LoVo (cell line): ENCODE results near the gene CFAP92.
"Not testable (repeated sequence)": the region's sequence is repeated elsewhere in the genome, so short reads cannot be mapped to it uniquely, and the experiment has no call there.

ENCODE experiments used
- DNase-seq: peaks from one replicate; pipeline ENCODE4 v3.0.0-alpha.2; 2016; ENCODE audit warnings: low spot score

Gene CFAP92

DNA sequence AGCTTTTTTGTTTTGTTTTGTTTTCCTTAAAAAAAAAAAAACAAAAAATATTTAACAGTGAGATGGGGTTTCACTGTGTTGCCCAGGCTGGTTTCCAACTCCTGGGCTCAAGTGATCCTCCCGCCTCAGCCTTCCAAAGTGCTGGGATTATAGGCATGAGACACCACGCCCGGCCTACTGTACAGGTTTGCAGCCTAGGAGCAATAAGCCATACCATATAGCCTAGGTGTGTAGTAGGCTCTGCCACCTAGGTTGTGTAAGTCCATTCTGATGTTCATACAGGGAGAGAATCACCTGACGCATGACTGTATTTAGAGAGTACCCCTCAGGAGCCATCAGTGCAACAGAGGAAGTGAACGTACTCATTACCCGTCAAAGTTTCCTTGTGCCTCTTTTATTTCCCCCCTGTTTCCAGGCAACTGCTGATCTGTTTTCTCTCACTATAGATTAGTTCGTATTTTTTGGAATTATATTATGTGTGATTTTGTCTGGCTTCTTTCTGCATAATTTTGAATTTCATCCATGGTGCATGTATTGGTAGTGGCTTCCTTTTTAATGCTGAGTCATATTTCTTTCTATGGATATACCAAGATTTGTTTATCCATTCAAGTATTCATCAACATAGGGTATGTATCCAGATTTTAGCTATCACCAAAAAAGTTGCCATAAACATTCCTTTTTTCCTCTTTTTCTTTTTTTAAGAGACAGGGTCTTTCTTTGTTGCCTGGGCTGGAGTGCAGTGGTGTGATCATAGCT is 104.6 kb downstream of the CFAP92 start:
- DNase-seq, result no peak

DNA sequence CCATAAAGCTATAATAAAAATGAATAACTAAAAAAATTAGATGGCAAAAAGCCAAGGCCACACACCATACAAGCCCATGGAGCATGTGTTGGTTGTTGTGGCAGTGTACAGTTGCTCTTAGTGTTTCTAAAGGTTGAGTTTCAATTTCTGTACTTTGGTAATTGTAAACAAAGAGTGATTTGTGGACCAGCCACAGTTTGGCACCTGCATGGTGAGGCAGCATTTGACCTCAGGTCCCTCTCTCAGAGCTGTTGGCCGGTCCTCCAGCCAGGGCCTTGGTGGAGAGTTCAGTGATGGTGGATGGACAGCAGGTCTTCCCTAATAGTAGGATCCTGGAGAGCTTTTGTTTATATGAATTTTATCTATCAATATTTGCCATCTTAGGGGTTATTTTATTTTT is 108.9 kb downstream of the CFAP92 start:
- no peak for DNase-seq

DNA sequence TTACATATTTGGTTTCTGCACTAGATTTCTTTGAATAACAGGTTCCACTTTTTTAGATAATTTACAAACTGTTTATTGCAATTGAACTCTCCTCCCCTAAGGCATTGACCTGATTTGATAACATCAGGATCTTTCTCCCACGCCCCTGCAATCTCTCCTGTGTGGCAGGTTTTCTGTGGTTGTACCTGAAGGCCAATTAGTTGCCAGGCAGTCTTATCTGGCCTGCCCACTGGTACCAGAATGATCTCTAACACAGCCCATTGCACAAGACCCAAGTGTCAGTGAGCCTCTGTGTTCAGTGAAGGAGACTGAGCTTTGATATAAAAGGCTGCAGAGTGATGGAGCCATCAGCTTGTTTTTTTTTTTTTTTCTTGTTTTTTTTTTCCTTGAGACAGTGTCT is 111.2 kb downstream of the CFAP92 start:
- no peak for DNase-seq

DNA sequence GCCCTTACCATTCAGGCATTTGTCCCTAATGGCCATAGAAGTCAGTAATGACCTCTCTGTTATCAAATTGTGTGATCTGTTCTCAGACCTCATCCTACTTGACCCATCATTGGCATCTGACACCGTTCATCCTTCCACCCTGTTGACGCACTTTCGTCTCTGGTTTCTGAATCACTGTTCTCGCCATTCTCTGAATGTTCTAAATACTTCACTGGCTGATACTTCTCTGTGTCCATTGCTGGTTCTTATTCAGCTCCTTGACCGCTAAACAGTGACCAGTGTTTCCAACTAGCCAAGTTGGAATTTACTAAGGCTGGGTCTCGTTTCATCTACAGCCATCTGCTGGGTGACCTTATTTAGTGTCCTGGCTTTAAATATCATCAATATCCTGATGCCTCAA is 112.3 kb downstream of the CFAP92 start:
- no peak for DNase-seq

DNA sequence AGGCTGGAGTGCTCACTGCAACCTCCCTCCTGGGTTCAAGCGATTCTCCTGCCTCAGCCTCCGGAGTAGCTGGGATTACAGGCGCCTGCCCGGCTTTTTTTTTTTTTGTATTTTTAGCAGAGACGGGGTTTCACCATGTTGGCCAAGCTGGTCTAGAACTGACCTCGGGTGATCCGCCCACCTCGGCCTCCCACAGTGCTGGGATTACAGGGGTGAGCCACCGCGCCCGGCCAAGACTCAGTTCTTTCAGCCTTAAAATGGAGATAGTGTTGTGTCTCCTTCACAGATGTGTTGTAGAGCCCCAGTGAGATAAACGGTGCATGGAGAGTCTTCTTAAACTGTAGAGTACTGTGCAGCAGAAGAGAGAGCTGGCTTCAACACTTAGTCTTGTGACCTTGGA is 113.4 kb downstream of the CFAP92 start:
- not testable (repeated sequence) for DNase-seq

DNA sequence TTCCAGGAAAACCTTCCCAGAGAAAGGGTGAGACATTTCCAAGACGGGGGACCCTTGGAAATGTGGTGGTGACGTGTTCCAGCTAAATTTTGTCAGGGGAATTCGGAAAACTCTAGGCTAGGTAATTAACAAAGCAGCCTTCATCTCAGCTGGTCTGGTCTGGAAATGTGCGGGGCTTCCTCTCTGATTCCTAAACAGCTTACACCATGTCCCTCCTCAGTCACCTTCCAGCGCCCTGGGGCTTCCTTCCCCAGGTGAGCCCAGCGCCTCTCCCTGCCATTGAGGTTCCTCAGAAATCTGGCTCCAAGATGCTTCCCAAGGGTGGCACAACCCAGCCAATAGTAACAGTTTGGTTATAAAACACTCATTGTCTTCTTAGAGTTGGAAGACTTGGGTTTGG is 113.9 kb downstream of the CFAP92 start:
- no peak for DNase-seq

DNA sequence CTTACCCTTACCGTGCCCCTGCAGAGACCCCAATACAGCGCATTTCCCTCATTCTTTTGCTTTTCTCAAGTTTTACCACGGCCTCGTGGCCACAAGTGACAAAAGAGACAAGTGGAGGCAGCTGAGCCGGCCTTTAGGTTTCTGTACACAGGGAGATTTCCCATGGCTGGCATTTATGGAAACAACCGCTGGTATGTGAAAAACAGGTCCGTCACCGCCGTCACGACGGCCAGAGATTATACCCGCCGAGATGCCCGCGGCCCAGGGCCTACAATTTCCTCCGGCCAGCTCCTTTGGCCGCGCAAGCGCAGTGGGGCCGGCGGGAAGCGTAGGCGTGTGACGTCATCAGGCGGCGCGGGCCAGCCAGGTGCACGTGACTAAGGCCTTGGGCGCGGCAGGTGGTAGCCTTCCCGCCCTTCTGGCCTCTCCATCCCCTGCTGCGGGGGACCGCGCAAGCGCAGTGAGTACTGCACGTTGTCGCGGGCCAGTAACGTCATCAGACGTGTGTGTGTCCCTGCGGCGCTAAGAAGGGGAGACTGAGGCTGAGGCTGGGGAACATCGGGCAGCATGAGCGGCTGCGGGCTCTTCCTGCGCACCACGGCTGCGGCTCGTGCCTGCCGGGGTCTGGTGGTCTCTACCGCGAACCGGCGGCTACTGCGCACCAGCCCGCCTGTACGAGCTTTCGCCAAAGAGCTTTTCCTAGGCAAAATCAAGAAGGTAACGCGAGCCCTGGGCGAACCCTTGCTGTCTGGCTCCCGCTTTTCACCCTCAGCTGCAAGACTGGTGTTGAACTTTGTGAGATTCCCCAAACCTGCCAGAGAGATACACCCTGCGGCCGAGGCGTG is 114.5 kb downstream of the CFAP92 start, which contains the start of gene ACAD9:
Gene ACAD9 (plus strand): TSS at position 496 of the 845 bp plus-strand sequence. CDS start 72 bp downstream, at position 568.
- peak; percentile 99 for DNase-seq

DNA sequence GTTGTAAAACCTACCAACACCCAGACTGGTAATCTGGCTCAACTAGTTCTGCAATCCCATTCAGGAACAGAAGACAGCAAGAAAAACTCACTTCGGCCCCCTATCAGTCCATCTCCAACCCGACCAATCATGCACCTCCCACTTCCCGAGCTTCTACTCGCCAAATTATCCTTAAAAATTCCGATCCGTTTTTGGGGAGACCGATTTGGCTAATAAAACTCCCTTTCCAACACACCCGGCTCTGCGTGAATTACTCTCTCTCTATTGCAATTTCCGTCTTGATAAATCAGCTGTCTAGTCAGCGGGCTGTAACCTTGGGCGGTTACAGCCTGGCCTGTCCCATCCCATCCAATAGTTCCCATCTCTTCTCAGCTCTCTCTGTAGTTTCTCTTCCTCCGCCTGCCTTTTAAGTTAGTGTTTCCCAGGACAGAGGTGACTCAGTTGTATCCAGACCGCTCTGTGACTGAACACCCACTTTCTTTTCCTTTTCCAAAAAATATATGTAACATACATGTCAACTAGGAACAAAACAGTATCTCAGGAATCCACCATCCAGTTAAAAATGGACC is 115.2 kb downstream of the CFAP92 start:
- peak; percentile 44 for DNase-seq

DNA sequence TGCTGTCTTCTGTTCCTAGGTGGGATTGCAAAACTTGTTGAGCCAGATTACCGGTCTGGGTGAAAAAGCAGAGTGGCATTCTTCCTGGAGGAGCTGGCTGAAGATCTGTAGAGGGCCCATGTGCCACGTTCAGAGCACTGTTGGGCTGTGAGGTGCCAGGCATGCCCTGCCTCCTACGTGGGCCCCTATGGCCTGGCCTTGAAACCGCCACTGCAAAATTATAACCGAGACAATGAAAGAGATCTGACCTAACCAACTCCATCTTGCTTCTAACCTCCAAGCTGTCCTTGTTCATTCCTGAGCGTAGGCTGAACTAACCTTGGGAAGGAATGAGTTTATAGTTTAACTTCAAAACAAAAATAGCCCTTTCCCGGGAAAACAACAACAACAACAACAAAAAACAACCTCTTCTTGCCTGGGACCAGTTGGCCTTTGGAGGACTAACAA is 115.8 kb downstream of the CFAP92 start:
- DNase-seq, result no peak

DNA sequence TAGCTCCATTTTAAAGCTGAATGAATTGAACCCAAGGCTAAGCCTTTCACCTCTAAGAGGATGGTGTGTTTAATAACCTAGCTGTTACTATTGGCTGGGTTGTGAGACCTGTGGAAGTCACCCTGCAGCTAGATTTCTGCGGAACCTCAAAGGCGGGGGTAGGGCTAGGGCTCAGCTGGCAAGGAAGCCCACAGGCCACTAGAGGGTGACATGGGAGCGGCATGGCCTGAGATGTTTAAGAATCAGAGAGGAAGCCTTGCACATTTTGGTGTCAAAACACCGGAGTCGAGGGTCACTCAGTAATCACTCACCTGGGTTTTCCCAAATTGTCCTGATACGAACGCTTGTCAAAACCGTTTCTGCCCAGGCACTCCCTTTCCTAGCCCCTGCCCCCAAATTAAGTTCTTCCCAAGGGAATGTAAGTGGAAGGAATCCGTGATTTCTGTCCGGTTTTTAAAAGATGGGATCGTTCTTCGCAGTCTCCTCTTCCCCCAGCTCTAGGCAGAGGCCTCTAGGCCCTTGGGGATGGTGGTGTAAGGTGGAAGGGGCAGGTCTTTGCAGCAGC is 118.2 kb downstream of the CFAP92 start:
- no peak for DNase-seq

DNA sequence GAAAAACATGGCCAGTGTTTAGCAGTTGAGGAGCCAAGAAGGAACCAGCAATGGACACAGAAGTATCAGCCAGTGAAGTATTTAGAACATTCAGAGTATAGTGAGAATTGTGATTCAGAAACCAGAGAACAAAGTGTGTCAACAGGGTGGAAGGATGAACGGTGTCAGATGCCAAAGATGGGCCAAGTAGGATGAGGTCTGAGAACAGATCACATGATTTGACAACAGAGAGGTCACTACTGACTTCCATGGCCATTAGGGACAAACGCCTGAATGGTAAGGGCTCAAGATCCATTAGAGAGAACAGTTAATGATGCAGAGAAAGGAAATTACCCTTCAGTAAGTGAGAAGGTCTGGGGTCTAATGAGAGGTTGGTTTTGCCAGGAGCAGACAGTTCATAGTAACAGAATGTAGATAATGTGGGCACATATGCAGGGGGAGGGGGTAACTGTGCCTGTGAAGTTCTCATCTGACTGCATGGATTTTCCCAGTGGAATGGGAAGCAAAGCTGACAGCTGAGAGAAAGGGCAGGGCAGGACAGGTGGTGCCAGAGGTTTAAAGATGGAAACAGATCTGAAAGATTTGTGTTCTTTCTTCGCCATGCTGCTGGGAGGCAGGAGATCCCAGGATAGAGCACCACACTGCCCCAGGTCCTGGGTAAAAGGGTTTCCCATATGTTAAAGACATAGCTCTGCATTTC is 119.2 kb downstream of the CFAP92 start:
- no peak for DNase-seq

DNA sequence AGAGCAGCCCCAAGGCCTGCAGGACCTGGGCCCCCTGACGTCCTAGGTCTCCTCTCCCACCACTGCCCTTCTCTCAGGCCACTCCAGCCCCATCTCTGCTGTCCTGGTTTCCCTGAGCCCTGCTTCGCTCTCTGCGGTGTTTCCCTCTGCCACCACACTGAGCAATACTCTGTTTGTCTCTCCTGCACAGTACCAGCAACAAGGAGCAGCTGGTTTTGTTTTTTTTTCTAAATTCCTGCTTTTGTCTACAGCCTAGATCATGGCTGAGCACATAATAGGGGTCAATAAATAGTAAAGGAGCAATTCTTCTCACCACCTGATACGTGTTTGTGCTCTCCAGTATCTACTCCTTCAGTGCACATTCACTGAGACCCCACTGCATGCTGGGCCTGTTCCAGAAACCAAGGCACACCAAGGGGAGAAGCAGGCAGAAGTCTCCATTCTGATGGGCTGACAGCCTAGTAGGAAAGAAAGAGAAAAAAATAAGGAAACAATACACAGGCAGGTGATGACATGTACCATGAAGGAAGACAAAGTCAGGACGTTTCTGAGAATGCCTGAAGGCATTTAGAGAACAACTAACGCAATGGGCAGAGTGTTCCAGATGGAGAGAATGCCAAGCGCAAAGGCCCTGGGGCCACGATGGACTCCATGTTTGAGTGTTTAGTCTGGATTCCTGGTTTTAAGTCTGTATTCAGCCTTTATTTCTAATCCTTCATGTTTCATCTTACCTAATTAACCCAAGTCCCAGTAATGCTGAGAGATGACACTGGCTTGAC is 120.4 kb downstream of the CFAP92 start:
- no peak for DNase-seq

DNA sequence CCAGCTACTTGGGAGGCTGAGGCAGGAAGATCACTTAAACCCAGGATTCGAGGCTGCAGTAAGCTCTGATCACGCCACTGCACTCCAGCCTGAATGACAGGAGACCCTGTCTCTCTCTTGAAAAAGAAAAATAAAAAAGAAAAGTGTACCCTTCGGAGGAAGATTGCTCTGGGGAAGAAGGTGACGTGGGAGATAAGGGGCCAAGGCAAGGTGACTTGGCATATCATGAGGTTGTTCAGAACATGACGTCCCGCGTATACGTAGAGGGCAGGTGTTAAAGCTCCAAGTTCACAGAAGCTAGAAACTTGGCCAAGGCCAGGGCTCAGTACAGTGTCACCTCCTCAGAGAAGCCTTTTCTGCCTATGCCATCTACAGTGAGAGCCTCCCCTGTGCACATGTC is 121.1 kb downstream of the CFAP92 start:
- no peak for DNase-seq

DNA sequence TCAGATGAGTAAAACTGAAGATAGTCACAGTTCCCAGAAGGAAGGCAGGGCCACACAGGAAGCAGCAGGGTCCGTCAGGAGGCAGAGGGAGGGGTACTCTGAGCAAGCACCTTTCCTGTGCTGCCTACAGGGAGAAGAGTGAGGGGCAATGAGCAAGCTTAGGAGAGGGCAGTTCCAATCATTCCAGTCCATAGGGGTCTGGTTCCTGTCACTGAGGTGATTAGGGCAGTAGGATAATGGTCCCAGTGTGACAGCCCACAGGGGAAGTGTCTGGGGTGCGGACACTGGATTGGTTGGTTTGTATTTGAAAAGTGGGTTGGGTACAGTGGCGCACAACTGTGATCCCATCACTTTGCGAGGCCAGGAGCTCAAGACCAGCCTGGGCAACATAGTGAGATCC is 121.6 kb downstream of the CFAP92 start:
- DNase-seq, result no peak

DNA sequence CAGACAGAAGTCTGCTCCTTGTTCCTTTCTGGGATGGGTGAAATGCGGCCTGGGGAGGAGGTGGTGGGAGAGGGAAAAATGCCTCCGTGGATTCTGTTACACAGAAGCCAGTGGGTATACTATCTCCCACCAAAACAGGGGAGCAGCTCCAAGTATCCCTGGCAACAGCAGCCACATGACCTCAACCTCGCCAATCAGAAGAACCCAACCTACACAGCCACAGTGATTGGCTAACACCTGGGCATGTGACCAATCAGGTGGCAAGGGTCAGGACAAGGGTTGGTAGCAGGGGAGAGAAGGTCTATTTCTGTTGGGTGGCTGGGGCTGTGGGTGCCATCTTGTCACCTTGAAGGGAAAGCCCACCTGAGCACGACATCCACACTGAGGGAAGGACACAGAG is 123.5 kb downstream of the CFAP92 start:
- no peak for DNase-seq

DNA sequence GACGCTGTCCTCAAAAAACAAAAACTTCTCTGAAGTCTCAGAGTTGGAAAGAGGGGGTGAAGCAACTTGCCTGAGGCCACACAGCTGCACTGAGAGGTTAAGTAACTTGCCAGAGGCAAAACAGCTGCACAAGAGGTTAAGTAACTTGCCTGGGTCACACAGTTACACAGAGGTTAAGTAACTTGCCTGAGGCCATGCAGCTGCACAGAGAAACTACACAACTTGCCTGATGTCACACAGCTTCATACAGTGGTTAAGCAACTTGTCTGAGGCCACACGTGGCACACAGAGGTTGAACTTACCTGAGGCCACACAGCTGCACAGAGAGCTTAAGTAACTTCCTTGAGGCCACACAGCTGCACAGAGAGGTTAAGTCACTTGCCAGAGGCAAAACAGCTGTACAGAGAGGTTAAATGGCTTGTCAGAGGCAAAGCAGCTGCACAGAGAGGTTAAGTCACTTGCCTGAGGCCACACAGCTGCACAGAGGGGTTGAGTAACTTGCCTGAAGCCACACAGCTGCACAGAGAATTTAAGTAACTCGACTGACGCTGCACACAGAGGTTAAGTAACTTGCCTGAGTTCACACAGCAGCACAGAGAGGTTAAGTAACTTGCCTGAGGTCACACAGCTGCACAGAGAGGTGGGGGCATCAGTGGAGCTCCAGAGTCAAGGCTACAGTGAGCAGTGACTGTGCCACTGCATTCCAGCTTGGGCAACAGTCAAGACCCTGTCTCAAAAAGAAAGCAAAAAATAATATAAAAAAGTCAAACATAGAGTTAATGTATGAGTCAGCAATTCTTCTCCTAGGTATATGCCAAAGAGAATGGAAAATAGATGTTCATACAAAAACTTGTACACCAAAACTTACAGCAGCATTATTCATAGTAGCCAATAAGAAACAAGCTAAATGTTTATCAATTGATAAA is 126.4 kb downstream of the CFAP92 start:
- DNase-seq, result no peak

DNA sequence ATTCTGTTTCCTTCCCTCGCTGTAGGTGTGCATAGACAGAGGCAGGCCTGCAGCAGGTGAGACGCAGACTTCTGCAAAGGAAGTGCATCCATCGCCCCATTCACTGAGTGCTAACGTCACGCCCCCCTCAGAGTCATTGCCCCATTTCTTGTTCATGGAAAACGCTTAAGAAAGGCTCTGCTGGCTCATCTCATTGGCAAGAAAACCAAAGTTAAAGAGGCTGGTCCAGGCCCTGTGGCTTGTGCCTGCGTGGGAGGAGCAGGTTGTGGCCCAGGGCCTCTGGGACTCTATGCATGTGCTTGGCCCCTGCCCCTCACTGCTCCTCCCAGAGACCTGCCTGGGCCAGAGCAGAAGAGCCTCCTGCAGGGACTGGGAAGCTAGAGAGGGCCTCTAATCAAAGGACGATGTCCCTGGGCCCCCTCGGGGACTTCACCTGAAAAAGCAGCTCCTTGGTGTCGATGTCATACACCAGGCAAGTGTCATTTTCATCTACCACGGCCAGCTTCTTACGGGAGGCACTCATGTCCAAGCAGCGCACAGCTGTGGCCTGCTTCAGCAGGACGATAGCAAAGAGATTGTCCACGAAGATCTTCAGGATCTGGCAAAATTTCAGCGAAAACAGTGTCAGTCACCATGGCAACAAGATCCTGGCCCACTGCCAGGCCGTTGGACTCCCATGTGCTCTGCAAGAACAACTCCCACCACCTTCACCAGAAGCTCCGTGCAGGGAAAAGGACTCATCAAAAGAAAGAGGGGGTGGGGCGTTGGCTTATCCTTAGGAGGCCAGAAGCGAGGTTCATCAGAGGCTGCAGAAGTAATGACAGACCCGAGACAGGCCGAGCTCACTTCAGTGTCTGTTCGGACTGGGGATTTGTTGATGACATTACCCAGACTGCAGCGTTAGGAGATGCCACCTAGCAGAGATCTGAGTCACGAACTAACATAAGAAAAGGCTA is 128.7 kb downstream of the CFAP92 start:
- DNase-seq, result not testable (repeated sequence)

DNA sequence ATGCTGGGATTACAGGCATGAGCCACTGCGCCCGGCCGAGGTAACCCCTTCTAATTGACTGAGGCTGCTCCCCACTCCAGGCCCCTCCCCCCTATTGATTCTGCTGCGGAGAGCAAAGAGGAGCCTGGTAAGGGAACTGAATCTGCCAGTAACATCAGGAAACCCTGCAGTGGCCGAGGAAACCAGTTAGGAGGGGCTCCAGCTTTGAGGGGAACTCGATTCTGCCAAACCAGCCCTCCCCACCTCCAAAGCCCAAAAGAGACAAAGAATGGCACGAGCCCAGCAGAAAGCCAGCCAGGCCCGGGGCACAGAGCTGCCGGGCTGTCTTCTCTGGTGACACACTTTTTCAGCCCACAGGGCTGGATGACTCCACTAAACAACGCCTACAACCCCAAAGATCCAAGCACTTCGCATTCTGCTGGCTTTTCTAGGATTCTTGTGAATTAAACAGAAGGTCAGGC is 129.5 kb downstream of the CFAP92 start:
- no peak for DNase-seq

DNA sequence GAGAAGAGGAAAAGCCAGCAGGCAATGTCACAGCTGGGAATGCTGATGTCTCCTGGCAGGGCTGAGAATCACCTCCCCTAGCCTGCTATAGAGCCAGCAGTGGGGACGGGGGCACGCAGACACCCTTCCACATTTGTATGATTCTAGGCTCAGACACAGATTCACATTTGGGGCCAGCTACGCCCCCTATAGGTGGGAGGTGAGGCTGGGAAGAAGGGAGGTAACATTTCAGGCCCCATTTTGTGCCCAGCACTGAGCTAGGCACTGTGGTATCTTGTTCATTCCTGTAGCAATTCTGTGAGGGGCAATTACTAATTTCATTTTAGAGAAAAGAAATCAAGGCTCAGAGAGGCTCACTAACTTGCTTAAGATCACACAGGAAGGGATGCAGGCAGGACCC is 130.3 kb downstream of the CFAP92 start:
- no peak for DNase-seq
